Stimulated activated naive B cell treated with anti-CD40 and anti-IgM and Interleukin-4, amounts not matched to agents 10 μg/mL and 1 μg/mL and 100 μg/mL, for 72 hours (primary cell): ENCODE data around the gene LSMEM2.
"Not testable (repeated sequence)": the region's sequence is repeated elsewhere in the genome, so short reads cannot be mapped to it uniquely, and the experiment has no call there.

Experiments
- ATAC-seq, 2 donors: fragments of 150-1000 bp; cut with Tn5 transposase; replicated peaks; 2 replicates each; pipeline ENCODE4 v1.10.0; 2021; ENCODE audit warnings: moderate library complexity in 1 of 2
- DNase-seq: peaks from one replicate; pipeline ENCODE4 v3.0.0; 2021
- H3K27ac Mint-ChIP-seq: one replicate; pipeline ENCODE4 v1.8.0; 2022; ENCODE audit warnings: mild to moderate bottlenecking, mixed read lengths
- H3K27me3 Mint-ChIP-seq, 2 donors: one replicate each; pipeline ENCODE4 v1.8.0; 2022; ENCODE audit warnings: mixed read lengths in 2 of 2
- H3K36me3 Mint-ChIP-seq, 2 donors: one replicate each; pipeline ENCODE4 v1.8.0; 2022; ENCODE audit warnings: mixed read lengths in 2 of 2, mild to moderate bottlenecking in 1 of 2
- H3K4me1 Mint-ChIP-seq, 2 donors: one replicate each; pipeline ENCODE4 v1.8.0; 2022; ENCODE audit warnings: mixed read lengths in 2 of 2, mild to moderate bottlenecking in 1 of 2
- H3K4me3 Mint-ChIP-seq, 2 donors: one replicate each; pipeline ENCODE4 v1.8.0; 2022; ENCODE audit warnings: mild to moderate bottlenecking in 2 of 2, mixed read lengths in 2 of 2, moderate library complexity in 1 of 2
- H3K9me3 Mint-ChIP-seq, 2 donors: one replicate each; pipeline ENCODE4 v1.8.0; 2022; ENCODE audit warnings: mixed read lengths in 2 of 2, mild to moderate bottlenecking in 1 of 2

The LSMEM2 gene

DNA sequence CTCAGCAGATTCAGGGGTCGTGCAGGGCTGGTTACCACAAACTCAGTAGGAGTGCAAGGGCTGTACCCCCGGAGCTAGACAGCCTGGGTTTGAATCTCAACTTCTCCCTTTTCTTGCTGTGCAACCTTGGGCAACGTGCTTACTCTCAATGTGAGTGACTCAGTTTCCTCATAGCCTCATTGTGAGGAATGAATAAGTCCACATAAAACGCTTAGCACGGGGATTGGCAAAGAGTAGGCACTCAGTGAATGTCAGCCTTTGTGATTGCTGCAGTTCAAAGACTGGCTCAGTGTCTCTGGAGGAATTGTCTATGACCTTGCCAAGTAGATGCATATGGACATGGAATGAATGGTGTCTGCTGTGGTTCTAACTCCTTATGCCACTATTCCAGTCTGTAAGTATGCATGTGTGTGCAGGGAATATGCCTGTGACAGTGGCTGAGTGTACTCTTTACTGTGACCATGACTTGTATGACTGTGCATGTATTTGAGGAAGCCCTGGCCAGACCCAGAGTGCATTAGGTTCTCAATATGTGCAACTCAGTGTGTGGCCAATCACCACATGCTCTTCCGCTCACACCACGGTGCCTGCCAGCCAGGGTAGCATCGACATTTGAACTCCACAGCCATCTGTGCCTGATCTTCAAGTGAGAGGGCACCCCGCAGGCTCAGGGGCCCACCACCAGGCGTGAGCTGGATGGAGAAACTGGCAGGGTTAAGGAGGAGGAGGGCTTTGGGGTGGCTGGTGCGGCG lies 21.2 kb downstream of the LSMEM2 start:
- DNase-seq (no peak), ATAC-seq (peak; percentile 12 to 25)
- Mint-ChIP-seq H3K9me3 (no peaks in the 10 kb centered on the region), H3K4me1 (peaks cover 27 to 48% of the 10 kb centered on the region in 2 donors), H3K36me3 (peaks cover 14 to 21% of the 10 kb centered on the region in 2 donors), H3K27ac (peak overlapping the region; percentile 100), H3K27me3 (no peaks in the 10 kb centered on the region), H3K4me3 (peak overlapping the region; percentile 98)

GRCh38 chr3:50300681-50301254 lies 21.9 kb downstream of the LSMEM2 start:
- DNase-seq (no peak), ATAC-seq (no peak)
- Mint-ChIP-seq H3K27ac (peak overlapping the region; percentile 100), H3K27me3 (no peaks in the 10 kb centered on the region), H3K4me3 (peak overlapping the region; percentile 98), H3K4me1 (peaks cover 27 to 46% of the 10 kb centered on the region in 2 donors), H3K36me3 (peaks cover 13 to 20% of the 10 kb centered on the region in 2 donors), H3K9me3 (no peaks in the 10 kb centered on the region)

GRCh38 chr3:50302095-50303012 lies 23.5 kb downstream of the LSMEM2 start:
- no peaks in the 10 kb centered on the region for H3K9me3 Mint-ChIP-seq
- no peak overlapping the region for H3K4me3 Mint-ChIP-seq
- no peaks in the 10 kb centered on the region for H3K27me3 Mint-ChIP-seq
- no peak for DNase-seq
- no peak for ATAC-seq
- H3K4me1 Mint-ChIP-seq, result peaks cover 25 to 34% of the 10 kb centered on the region in 2 donors
- peaks cover 3 to 6% of the 10 kb centered on the region in 2 donors for H3K36me3 Mint-ChIP-seq
- peak overlapping the region; percentile 22 for H3K27ac Mint-ChIP-seq

GRCh38 chr3:50303013-50303815 lies 24.3 kb downstream of the LSMEM2 start, which contains the start of gene HYAL1:
HYAL1 (minus strand) TSS chr3:50303574; CDS start chr3:50302956, 618 bp downstream.
- DNase-seq (no peak), ATAC-seq (no peak)
- H3K27me3 Mint-ChIP-seq, result no peaks in the 10 kb centered on the region
- no peaks in the 10 kb centered on the region for H3K9me3 Mint-ChIP-seq
- H3K4me3 Mint-ChIP-seq, result no peak within 1 kb of the TSS
- H3K27ac Mint-ChIP-seq, result peak within 1 kb of the TSS; percentile 22
- peaks cover 22 to 25% of the 10 kb centered on the region in 2 donors for H3K4me1 Mint-ChIP-seq
- H3K36me3 Mint-ChIP-seq, result peaks cover under 1 to 6% of the 10 kb centered on the region in 2 donors

DNA sequence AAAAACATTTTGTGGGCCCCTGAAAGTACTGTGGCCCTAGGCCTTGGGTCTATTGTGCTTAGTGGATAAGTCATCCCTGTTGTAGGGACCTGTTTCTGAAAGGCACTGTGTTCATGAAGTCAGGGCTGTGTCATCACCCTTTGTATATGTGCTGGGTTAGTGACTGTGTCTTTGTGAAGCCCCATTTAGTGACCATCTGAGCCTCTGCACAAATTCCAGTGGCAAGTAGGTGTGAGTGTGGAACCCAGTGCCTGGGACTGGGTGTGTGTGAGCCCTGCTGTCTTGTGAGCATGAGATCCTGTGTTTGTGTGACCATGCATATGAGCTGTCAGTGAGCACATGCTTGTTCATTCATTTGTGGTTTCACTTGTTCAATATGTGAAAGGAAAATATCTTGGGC lies 25.7 kb downstream of the LSMEM2 start:
- ATAC-seq (no peak), DNase-seq (no peak)
- Mint-ChIP-seq H3K36me3 (peaks cover 0 to 3% of the 10 kb centered on the region in 2 donors), H3K4me1 (peaks cover 18 to 22% of the 10 kb centered on the region in 2 donors), H3K27ac (no peak overlapping the region), H3K4me3 (no peak overlapping the region), H3K9me3 (no peaks in the 10 kb centered on the region), H3K27me3 (no peaks in the 10 kb centered on the region)

DNA sequence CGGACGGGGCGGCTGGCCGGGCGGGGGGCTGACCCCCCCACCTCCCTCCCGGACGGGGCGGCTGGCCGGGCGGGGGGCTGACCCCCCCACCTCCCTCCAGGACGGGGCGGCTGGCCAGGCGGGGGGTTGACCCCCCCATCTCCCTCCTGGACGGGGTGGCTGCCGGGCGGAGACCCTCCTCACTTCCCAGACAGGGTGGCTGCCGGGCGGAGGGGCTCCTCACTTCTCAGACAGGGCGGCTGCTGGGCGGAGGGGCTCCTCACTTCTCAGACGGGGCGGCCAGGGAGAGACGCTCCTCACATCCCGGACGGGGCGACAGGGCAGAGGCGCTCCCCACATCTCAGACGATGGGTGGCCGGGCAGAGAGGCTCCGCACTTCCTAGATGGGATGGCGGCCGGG lies 33.2 kb downstream of the LSMEM2 start:
- Mint-ChIP-seq H3K4me1 (peaks cover 11 to 14% of the 10 kb centered on the region in 2 donors), H3K36me3 (peaks cover 12 to 16% of the 10 kb centered on the region in 2 donors)
- DNase-seq, H3K27ac Mint-ChIP-seq, H3K27me3 Mint-ChIP-seq, H3K4me3 Mint-ChIP-seq, ATAC-seq, H3K9me3 Mint-ChIP-seq: not testable (repeated sequence)

- H3K36me3 Mint-ChIP-seq, result peaks cover 18 to 31% of the 10 kb centered on the region in 2 donors
- H3K27ac Mint-ChIP-seq, result no peak overlapping the region
- ATAC-seq, result no peak
Measured at GRCh38 chr3:50314342-50314741, 35.5 kb downstream of the LSMEM2 start.

GRCh38 chr3:50314816-50315215 lies 35.9 kb downstream of the LSMEM2 start:
- Mint-ChIP-seq H3K4me1 (peaks cover 26 to 34% of the 10 kb centered on the region in 2 donors), H3K27me3 (no peaks in the 10 kb centered on the region), H3K4me3 (no peak overlapping the region), H3K36me3 (peaks cover 21 to 31% of the 10 kb centered on the region in 2 donors), H3K9me3 (no peaks in the 10 kb centered on the region), H3K27ac (no peak overlapping the region)
- ATAC-seq, result no peak
- DNase-seq, result no peak

More at GRCh38 chr3:50314342-50314741, 35.5 kb downstream of the LSMEM2 start:
- Mint-ChIP-seq H3K4me3 (no peak overlapping the region), H3K9me3 (no peaks in the 10 kb centered on the region), H3K4me1 (peaks cover 23 to 29% of the 10 kb centered on the region in 2 donors), H3K27me3 (no peaks in the 10 kb centered on the region)
- no peak for DNase-seq

GRCh38 chr3:50316657-50317242 lies 37.9 kb downstream of the LSMEM2 start:
- DNase-seq (no peak), ATAC-seq (no peak)
- peak overlapping the region; percentile 26 for H3K27ac Mint-ChIP-seq
- peaks cover 33 to 46% of the 10 kb centered on the region in 2 donors for H3K4me1 Mint-ChIP-seq
- peaks cover 21 to 30% of the 10 kb centered on the region in 2 donors for H3K36me3 Mint-ChIP-seq
- H3K4me3 Mint-ChIP-seq, result peak overlapping the region in 1 of 2 donors; percentile 30
- H3K9me3 Mint-ChIP-seq, result no peaks in the 10 kb centered on the region
- no peaks in the 10 kb centered on the region for H3K27me3 Mint-ChIP-seq

- Mint-ChIP-seq H3K36me3 (peaks cover 21 to 30% of the 10 kb centered on the region in 2 donors), H3K4me1 (peaks cover 34 to 51% of the 10 kb centered on the region in 2 donors), H3K4me3 (no peak overlapping the region), H3K9me3 (no peaks in the 10 kb centered on the region), H3K27me3 (no peaks in the 10 kb centered on the region), H3K27ac (no peak overlapping the region)
- no peak for DNase-seq
- no peak for ATAC-seq
Measured at GRCh38 chr3:50317300-50317699, 38.4 kb downstream of the LSMEM2 start.

GRCh38 chr3:50318163-50318562 lies 39.3 kb downstream of the LSMEM2 start:
- Mint-ChIP-seq H3K4me1 (peaks cover 36 to 60% of the 10 kb centered on the region in 2 donors), H3K4me3 (no peak overlapping the region), H3K27ac (no peak overlapping the region)

GRCh38 chr3:50318615-50319014 lies 39.7 kb downstream of the LSMEM2 start:
- Mint-ChIP-seq H3K4me3 (no peak overlapping the region), H3K27me3 (no peaks in the 10 kb centered on the region), H3K27ac (no peak overlapping the region), H3K36me3 (peaks cover 21 to 36% of the 10 kb centered on the region in 2 donors), H3K9me3 (no peaks in the 10 kb centered on the region), H3K4me1 (peaks cover 41 to 64% of the 10 kb centered on the region in 2 donors)
- ATAC-seq (no peak), DNase-seq (no peak)

More at GRCh38 chr3:50318163-50318562, 39.3 kb downstream of the LSMEM2 start:
- Mint-ChIP-seq H3K27me3 (no peaks in the 10 kb centered on the region), H3K9me3 (no peaks in the 10 kb centered on the region), H3K36me3 (peaks cover 21 to 33% of the 10 kb centered on the region in 2 donors)
- ATAC-seq, result no peak
- DNase-seq, result no peak
